RWPE1 (cell line): ENCODE measurements around the gene TCERG1L.

ENCODE experiments used
- CTCF ChIA-PET: fragments of 350-600 bp; sonication (Branson Sonifier 250); formaldehyde crosslinking; extraction: SDS; loops from one replicate; lab custom pipeline; 2021; lab: Yijun Ruan, JAX
- POLR2A ChIA-PET: fragments of 400-600 bp; formaldehyde crosslinking; extraction: SDS; loops from one replicate; lab custom pipeline; 2020; ENCODE audit warnings: antibody characterized with exemption; ENCODE audit not compliant: low non-redundant PET; lab: Yijun Ruan, JAX
- DNase-seq: peaks from one replicate; pipeline ENCODE4 v3.0.0; 2012; ENCODE audit warnings: low spot score
- H3K27ac ChIP-seq: fragments of 450-650 bp; 2 replicates; pipeline ENCODE4 v1.5.1; 2017
- TF ChIP-seq, protein P1 (sequence below): fragments of 450-650 bp; conservative IDR thresholded peaks from 2 replicates; pipeline ENCODE4 v1.5.1; 2017; ENCODE audit warnings: low read depth, mild to moderate bottlenecking

Gene TCERG1L

DNA sequence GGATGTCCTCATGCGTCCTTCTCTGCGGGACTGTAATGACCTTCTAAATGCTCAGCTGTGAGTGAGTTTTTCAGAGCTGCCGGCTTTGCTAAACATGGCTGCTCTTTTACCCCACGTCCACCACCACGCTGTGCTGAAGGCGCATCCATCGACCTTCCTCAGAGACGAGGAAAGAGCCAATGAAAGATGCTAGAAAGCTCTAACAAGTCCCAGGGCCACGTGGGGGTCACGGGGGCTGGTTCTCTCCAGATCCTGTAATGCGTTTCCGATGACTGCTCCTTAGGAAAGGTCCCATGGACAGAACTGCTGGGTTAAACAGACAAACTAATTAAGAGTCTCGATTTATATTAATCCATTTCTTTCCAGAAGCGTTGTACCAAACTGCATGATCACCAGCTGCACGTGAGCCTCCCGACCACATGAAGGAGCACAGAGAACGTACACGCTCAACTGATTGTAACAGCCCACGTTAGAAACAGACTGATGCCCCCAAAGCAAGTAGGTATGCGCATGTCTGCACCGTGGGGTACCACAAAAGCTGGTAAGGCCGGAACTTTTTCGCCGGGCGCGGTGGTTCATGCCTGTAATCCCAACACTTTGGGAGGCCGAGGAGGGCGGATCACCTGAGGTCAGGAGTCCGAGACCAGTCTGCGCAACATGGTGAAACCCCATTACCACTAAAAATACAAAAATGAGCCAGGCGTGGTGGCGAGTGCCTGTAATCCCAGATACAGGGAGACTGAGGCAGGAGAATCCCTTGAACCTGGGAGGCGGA, 109.6 kb downstream of the TCERG1L start:
- TF ChIP-seq, protein P1, sequence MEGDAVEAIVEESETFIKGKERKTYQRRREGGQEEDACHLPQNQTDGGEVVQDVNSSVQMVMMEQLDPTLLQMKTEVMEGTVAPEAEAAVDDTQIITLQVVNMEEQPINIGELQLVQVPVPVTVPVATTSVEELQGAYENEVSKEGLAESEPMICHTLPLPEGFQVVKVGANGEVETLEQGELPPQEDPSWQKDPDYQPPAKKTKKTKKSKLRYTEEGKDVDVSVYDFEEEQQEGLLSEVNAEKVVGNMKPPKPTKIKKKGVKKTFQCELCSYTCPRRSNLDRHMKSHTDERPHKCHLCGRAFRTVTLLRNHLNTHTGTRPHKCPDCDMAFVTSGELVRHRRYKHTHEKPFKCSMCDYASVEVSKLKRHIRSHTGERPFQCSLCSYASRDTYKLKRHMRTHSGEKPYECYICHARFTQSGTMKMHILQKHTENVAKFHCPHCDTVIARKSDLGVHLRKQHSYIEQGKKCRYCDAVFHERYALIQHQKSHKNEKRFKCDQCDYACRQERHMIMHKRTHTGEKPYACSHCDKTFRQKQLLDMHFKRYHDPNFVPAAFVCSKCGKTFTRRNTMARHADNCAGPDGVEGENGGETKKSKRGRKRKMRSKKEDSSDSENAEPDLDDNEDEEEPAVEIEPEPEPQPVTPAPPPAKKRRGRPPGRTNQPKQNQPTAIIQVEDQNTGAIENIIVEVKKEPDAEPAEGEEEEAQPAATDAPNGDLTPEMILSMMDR = no peak
- no peak for DNase-seq
- ChIA-PET POLR2A (no interaction called here), CTCF (interaction anchor here (0.6 kb wide), 1 partner anchor 9 kb away, joined by 6 read pairs; no protein-coding TSS in a partner anchor)
- H3K27ac ChIP-seq = no peak overlapping the region

DNA sequence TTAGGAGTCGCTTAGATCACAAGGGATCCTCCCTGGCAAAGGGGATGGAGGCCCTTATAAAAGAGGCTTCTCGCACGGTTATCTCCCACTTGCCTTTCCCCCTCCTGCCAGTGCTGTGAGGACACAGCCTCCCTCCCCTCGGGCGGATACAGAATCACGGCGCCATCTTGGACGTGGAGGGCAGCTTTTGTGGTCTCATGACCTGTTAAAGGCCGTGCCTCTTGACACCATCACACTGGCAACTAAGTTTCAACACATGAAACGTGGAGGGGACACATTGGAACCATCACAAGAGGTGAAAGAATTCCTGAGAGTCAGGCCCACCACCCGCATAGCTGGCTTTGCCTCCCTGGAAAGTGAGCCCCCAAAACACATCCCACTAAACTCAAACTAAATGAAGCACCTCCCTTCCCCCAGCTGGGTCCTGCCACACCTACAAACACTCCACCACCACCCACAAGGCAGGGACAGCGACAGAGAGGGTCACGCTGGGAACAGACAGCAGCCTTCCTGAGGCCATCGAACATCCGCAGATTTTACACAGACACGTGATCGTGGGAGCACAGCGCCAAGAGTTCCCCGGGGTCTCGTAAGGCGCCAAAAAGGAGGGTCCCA, 110.6 kb downstream of the TCERG1L start:
- TF ChIP-seq, protein P1 = no peak
- DNase-seq = no peak
- CTCF ChIA-PET = interaction anchor here (1.0 kb wide), 1 partner anchor 14 kb away, joined by 4 read pairs; no protein-coding TSS in a partner anchor

DNA sequence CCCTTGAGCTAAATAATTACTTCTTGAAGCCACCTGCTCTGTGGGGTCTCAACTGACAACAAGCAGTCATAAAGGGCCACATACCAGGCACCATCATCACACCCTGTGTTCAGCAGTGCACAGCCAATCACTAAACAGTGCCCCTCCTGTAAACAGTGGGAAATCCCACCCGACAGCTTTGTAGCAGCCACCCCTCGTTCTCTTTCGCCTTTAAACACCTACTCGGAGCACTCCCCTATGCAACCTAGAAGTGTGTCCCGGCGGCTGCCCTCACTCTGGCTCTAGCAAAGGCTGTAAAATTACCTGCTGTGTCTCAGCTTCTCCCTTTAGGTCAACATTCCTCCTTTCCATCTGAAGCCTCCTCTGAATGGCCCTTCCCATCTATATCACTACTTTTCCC, 111.9 kb downstream of the TCERG1L start:
- DNase-seq = no peak
- ChIA-PET CTCF (interaction anchor here (0.8 kb wide), 2 partner anchors 10 to 956 kb away, joined by 3 to 5 read pairs; no protein-coding TSS in a partner anchor), POLR2A (interaction anchor here (0.6 kb wide), 1 partner anchor 608 kb away, joined by 4 read pairs; no protein-coding TSS in a partner anchor)
- TF ChIP-seq, protein P1 = no peak
- H3K27ac ChIP-seq = no peak overlapping the region

More for the DNA sequence above, 110.6 kb downstream of the TCERG1L start:
- POLR2A ChIA-PET = no interaction called here
- no peak overlapping the region for H3K27ac ChIP-seq

DNA sequence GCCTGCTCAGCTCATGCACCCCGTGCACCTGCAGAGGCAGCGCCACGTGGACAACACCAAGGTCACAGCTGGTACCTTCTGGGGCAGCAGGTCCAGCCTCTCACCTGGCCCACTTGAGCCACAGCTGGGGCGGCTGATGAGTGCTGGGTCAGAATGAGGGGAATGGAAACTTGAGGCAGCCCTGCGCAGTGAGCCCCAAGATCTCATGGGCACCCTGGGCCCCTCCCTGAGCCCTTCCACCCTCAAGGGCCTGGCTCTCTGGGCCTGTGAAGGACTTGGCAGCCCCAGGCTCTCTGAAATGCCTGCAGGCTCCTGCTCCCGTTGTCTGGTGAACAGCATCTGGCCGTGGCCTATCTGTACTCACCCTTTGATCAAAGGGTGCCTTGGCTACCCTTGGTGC, 112.7 kb downstream of the TCERG1L start:
- DNase-seq = no peak
- no peak overlapping the region for H3K27ac ChIP-seq
- POLR2A ChIA-PET = no interaction called here
- CTCF ChIA-PET = interaction anchor here (0.8 kb wide), 1 partner anchor 957 kb away, joined by 5 read pairs; no protein-coding TSS in a partner anchor
- TF ChIP-seq, protein P1 = no peak

DNA sequence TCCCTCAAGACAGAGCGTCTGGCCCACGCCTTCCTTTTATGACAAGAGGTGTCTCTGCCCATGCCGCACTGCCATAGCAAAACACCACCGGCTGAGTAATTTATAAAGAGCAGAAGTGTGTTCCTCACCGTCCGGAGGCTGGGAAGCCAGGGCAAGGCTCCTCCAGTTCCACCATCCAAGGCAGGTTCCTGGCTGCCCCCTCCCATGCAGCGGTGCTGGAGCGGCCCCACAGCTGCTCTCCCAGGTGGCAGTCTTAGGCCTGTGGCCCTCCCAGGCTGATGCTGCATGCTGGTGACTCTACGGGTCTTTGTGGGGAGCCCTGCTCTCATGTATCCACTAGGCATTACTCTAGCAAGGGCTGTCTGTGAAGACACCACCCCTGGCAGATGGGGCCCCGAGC, 113.1 kb downstream of the TCERG1L start:
- no peak overlapping the region for H3K27ac ChIP-seq
- ChIA-PET POLR2A (no interaction called here), CTCF (no interaction called here)
- TF ChIP-seq, protein P1 = no peak
- no peak for DNase-seq

DNA sequence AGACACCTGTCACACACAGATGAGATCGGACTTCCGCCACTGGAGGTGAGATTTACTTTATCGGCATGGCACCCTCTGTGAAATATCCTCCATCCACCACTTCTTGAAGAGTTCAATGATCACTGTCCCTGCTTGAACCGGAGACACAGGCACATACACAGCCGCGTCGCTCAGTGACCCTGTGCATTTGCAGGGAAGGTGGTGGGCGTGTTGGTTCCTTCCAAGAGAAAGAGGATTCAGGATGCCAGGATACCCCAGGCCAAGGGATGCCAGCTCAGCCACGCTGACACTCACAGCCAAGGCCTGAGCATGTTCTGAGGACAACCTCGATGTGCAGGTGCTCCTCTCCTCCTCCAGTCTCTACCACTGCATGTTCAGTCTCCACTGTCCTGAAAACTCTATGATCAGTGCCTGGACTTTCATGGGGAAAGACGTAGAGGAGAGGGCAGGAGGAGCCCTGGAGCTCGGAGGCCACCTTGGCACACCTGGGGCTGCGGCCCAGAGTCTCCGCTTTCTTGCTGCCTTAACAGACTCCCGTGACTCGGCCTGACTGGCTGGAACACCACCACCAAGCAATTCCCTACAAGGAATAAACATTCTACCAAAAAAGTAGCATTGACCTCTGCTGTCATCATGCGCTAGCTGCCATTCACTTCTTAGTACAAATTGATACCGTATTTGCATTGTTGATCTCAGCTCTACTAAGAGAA, 115.2 kb downstream of the TCERG1L start:
- CTCF ChIA-PET = no interaction called here
- no peak overlapping the region for H3K27ac ChIP-seq
- POLR2A ChIA-PET = no interaction called here
- DNase-seq = no peak
- TF ChIP-seq, protein P1 = no peak
